A549 treated with DMSO at 1 μM for 4 hours (cell line): Measurements from ENCODE around the gene DENND11. TPM values are rescaled to one million over a fixed set of nuclear protein-coding genes. Genes with fewer than 3 reads are reported as not detected.

Experiments
- total RNA-seq: library from RNA; stranded (reverse); fragments of 200-300 nt; extraction: Qiagen RNA extraction; gene quantifications from 5 replicates; pipeline ENCODE4 v1.2.3, GENCODE V29; 2022; ENCODE audit warnings: low read depth

Gene DENND11
- 6.4 to 8.4 TPM (median 7.7 TPM) in 5 replicates for total RNA-seq

GRCh38 chr7:141702047-141702567, at the start of gene DENND11:
Gene DENND11, minus strand, starts transcription at chr7:141702166. Its CDS starts 13 bp downstream, at chr7:141702153.

DNA sequence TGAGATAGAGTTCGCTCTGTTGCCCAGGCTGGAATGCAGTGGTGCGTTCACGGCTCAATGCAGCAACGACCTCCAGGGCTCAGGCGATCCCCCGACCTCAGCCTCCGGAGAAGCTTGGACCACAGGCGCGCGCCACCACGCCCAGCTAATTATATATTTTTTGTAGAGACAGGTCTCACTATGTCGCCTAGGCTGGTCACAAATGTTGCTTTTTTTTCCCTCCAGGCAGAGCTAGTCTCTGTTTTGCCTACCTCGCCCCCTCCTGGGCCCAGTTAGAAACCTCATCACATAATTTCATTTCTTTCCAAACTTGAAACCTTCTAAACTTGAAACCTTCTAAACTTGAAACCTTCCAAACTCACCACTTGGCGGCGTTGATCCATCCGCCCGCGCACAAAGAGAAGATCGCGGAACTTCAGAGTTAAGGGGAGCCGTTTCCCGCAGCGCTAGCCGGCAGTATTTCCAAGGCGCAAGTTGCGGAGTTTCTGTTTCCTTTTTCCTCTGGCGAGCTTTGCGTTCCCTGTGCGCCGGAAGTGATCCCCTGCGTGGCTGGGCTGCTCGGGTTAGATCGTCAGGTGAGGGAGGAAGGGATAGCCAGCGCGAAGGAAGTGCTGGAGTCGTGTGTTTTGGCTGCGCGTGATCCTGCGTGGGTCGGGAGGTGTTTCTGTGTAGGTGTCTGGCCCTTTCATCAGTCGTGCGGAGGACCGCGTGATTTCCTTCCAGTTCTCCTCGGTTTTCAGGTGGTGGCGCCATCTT, 36.0 kb upstream of the DENND11 start, which contains the start of gene SSBP1:
TSS of gene SSBP1 (plus strand) at position 523 of the 756 bp plus-strand sequence. CDS start 809 bp downstream, outside the sequence.

GRCh38 chr7:141708351-141708750, 6.4 kb upstream of the DENND11 start, which contains the start of gene WEE2:
Gene WEE2, plus strand, starts transcription at chr7:141708353. Its CDS starts 406 bp downstream, at chr7:141708759.

Other genes starting within 250 kb of the DENND11 start
- gene AGK, start 150.8 kb downstream of the DENND11 start, total RNA-seq: 26.8 to 30.7 TPM (median 29.8 TPM) in 5 replicates
- not detected in 5 replicates for gene WEE2, start 6.2 kb upstream of the DENND11 start, total RNA-seq
- 282 to 332 TPM (median 295 TPM) in 5 replicates for gene SSBP1, start 36.2 kb upstream of the DENND11 start, total RNA-seq
- 0.07 TPM in 1 of 5 replicates, not detected in the others for gene TAS2R3, start 61.9 kb upstream of the DENND11 start, total RNA-seq
- 0.12 to 0.33 TPM (median 0.13 TPM) in 5 replicates for gene TAS2R4, start 74.5 kb upstream of the DENND11 start, total RNA-seq
- 0.37 to 0.81 TPM (median 0.46 TPM) in 4 of 5 replicates, not detected in the other for gene TAS2R5, start 88.1 kb upstream of the DENND11 start, total RNA-seq
- not detected in 5 replicates for gene PRSS37, start 139.3 kb upstream of the DENND11 start, total RNA-seq
- gene OR9A4, start 214.2 kb upstream of the DENND11 start, total RNA-seq: not detected in 5 replicates
- not detected in 5 replicates for gene CLEC5A, start 244.8 kb upstream of the DENND11 start, total RNA-seq